HCT116 (cell line): ENCODE measurements around the gene ARL5A. TPM values are rescaled to one million over a fixed set of nuclear protein-coding genes. Genes with fewer than 3 reads are reported as not detected.

ENCODE experiments used
- ATAC-seq: fragments of 200-7000 bp; cut with Tn5 transposase; 2 replicates; pipeline ENCODE4 v1.9.1; 2020; ENCODE audit warnings: mild to moderate bottlenecking, moderate library complexity
- BruUV-seq: library from RNA; stranded (reverse); fragments of 400-500 nt; replicated peaks from 2 replicates; lab custom pipeline; 2021; lab: Mats Ljungman, UMichigan
- CTCF ChIA-PET: fragments of 300-600 bp; sonication (Branson Sonifier 250); formaldehyde crosslinking; loops from one replicate; lab custom pipeline; 2021; ENCODE audit warnings: antibody characterized with exemption; lab: Charles Lee
- POLR2A ChIA-PET: fragments of 300-600, 350-600 bp; sonication (Branson Sonifier 250); formaldehyde crosslinking; loops from one replicate; lab custom pipeline; 2021; ENCODE audit warnings: antibody characterized with exemption; lab: Charles Lee
- RAD21 ChIA-PET, 2 experiments: fragments of 300-600 bp; sonication (Branson Sonifier 250); formaldehyde crosslinking; loops; one replicate each; lab custom pipeline; 2023; ENCODE audit warnings: low total read pairs in 2 of 2; ENCODE audit not compliant: uncharacterized antibody in 2 of 2, unreplicated experiment in 2 of 2, low non-redundant PET in 1 of 2; lab: Charles Lee
- DNase-seq: peaks from one replicate; pipeline ENCODE4 v3.0.0-alpha.2; 2010; ENCODE audit warnings: low read depth, low spot score
- H2AFZ ChIP-seq: fragments of 200-600 bp; shearing (Covaris generic), sonication (generic); 2 replicates; pipeline ENCODE4 v1.6.1; 2017; ENCODE audit warnings: low read depth, mixed run types, mixed read lengths, antibody characterized with exemption, low read length; ENCODE audit not compliant: poor library complexity, severe bottlenecking
- H3K27ac ChIP-seq: 2 replicates; pipeline ENCODE4 v1.5.1; 2012; ENCODE audit warnings: low read depth, low read length
- H3K27me3 ChIP-seq: fragments of 200-600 bp; sonication (generic); 2 replicates; pipeline ENCODE4 v1.6.1; 2016; ENCODE audit warnings: mixed run types, low read length, mixed read lengths; ENCODE audit not compliant: insufficient read depth
- H3K36me3 ChIP-seq, 2 experiments: fragments of 200-500 bp in 1 of 2; fragments of 200-600 bp in 1 of 2; sonication (Bioruptor generic) in 1 of 2; sonication (generic) in 1 of 2; 2 replicates each; pipeline versions ENCODE4 v1.5.1 to v1.6.1; 2014 to 2016; ENCODE audit warnings: low read length in 2 of 2, inconsistent platforms in 1 of 2, mixed read lengths in 1 of 2, mixed run types in 1 of 2; ENCODE audit not compliant: insufficient read depth in 2 of 2, control insufficient read depth in 1 of 2
- H3K4me1 ChIP-seq, 2 experiments: fragments of 200-600 bp in 1 of 2; sonication (generic) in 1 of 2; 2 replicates each; pipeline versions ENCODE4 v1.5.1 to v1.6.1; 2012 to 2017; ENCODE audit warnings: low read length in 2 of 2, inconsistent platforms in 1 of 2, mild to moderate bottlenecking in 1 of 2, mixed read lengths in 1 of 2, mixed run types in 1 of 2, moderate library complexity in 1 of 2; ENCODE audit not compliant: insufficient read depth in 2 of 2, control insufficient read depth in 1 of 2
- H3K4me2 ChIP-seq: fragments of 200-600 bp; sonication (generic); 2 replicates; pipeline ENCODE4 v1.6.1; 2017; ENCODE audit warnings: mixed run types, low read length, mixed read lengths
- H3K4me3 ChIP-seq, 2 experiments: fragments of 200-600 bp in 1 of 2; sonication (generic) in 1 of 2; replicated peaks in 1 of 2; 2 replicates each; pipeline ENCODE4 v1.5.1; 2011 to 2016; ENCODE audit warnings: low read length in 2 of 2, control low read depth in 1 of 2, low read depth in 1 of 2, mild to moderate bottlenecking in 1 of 2, mixed read lengths in 1 of 2, mixed run types in 1 of 2
- H3K79me2 ChIP-seq: fragments of 200-600 bp; sonication (generic); 2 replicates; pipeline ENCODE4 v1.6.1; 2017; ENCODE audit warnings: mild to moderate bottlenecking, mixed run types, low read length, moderate library complexity, mixed read lengths; ENCODE audit not compliant: insufficient read depth
- H3K9ac ChIP-seq: fragments of 200-600 bp; sonication (generic); 2 replicates; pipeline ENCODE4 v1.6.1; 2016; ENCODE audit warnings: low read length, mixed read lengths
- H3K9me2 ChIP-seq: fragments of 200-600 bp; sonication (generic), shearing (Covaris generic); 2 replicates; pipeline ENCODE4 v1.6.1; 2017; ENCODE audit warnings: mixed run types, mild to moderate bottlenecking, moderate library complexity; ENCODE audit not compliant: insufficient read depth
- H3K9me3 ChIP-seq, 2 experiments: fragments of 200-500 bp in 1 of 2; fragments of 200-600 bp in 1 of 2; sonication (Bioruptor generic) in 1 of 2; sonication (generic) in 1 of 2; 2 replicates each; pipeline ENCODE4 v1.6.1; 2014 to 2017; ENCODE audit warnings: low read length in 2 of 2, mixed read lengths in 2 of 2, inconsistent platforms in 1 of 2, low read depth in 1 of 2, mild to moderate bottlenecking in 1 of 2, mixed run types in 1 of 2, moderate library complexity in 1 of 2; ENCODE audit not compliant: control insufficient read depth in 1 of 2, insufficient read depth in 1 of 2
- H4K20me1 ChIP-seq: fragments of 200-600 bp; sonication (generic), shearing (Covaris generic); 2 replicates; pipeline ENCODE4 v1.6.1; 2017; ENCODE audit warnings: mixed run types, mild to moderate bottlenecking, moderate library complexity; ENCODE audit not compliant: insufficient read depth
- ATF3 ChIP-seq: IDR thresholded peaks from 2 replicates; pipeline ENCODE4 v1.6.1; 2012
- CBX3 ChIP-seq: IDR thresholded peaks from 2 replicates; pipeline ENCODE4 v1.6.1; 2012; ENCODE audit warnings: low read depth
- CEBPB ChIP-seq: IDR thresholded peaks from 2 replicates; pipeline ENCODE4 v1.6.1; 2012; ENCODE audit warnings: low read depth
- ELF1 ChIP-seq: IDR thresholded peaks from 2 replicates; pipeline ENCODE4 v1.6.1; 2012; ENCODE audit warnings: low read depth, borderline replicate concordance
- EZH2 ChIP-seq: fragments of 200-600 bp; sonication (generic); IDR thresholded peaks from 2 replicates; pipeline ENCODE4 v1.6.1; 2017; ENCODE audit warnings: antibody characterized with exemption, mixed run types
- FOSL1 ChIP-seq: IDR thresholded peaks from 2 replicates; pipeline ENCODE4 v1.6.1; 2012; ENCODE audit warnings: low read depth
- JUND ChIP-seq: IDR thresholded peaks from 2 replicates; pipeline ENCODE4 v1.6.1; 2012
- MAX ChIP-seq: IDR thresholded peaks from 2 replicates; pipeline ENCODE4 v1.6.1; 2012
- POLR2AphosphoS5 ChIP-seq: IDR thresholded peaks from 2 replicates; pipeline ENCODE4 v1.6.1; 2011; ENCODE audit warnings: mild to moderate bottlenecking, low read depth, low read length, moderate library complexity
- REST ChIP-seq: IDR thresholded peaks from 2 replicates; pipeline ENCODE4 v1.6.1; 2012; ENCODE audit warnings: low read depth
- SIN3A ChIP-seq: IDR thresholded peaks from 2 replicates; pipeline ENCODE4 v1.6.1; 2012; ENCODE audit warnings: low read depth
- SP1 ChIP-seq: IDR thresholded peaks from 2 replicates; pipeline ENCODE4 v1.6.1; 2012; ENCODE audit warnings: low read depth
- SRF ChIP-seq: IDR thresholded peaks from 2 replicates; pipeline ENCODE4 v1.6.1; 2012; ENCODE audit warnings: low read depth
- TCF7L2 ChIP-seq: IDR thresholded peaks from 2 replicates; pipeline ENCODE4 v1.7.0; 2011; ENCODE audit warnings: borderline replicate concordance, inconsistent platforms; ENCODE audit not compliant: insufficient read depth, insufficient read length; ENCODE audit errors: extremely low read depth
- YY1 ChIP-seq: IDR thresholded peaks from 2 replicates; pipeline ENCODE4 v1.6.1; 2011; ENCODE audit warnings: low read length, low read depth, moderate library complexity, mild to moderate bottlenecking; ENCODE audit not compliant: insufficient replicate concordance; ENCODE audit errors: extremely low read depth
- ZFX ChIP-seq: fragments of 450-650 bp; IDR thresholded peaks from 2 replicates; pipeline ENCODE4 v1.6.1; 2017
- ZNF274 ChIP-seq: fragments of 200-500 bp; sonication (Bioruptor generic); IDR thresholded peaks from 2 replicates; pipeline ENCODE4 v1.6.1; 2014; ENCODE audit warnings: mild to moderate bottlenecking, low read depth, low read length, inconsistent platforms
- intact Hi-C: fragments of 100-400 bp; cut with micrococcal nuclease; formaldehyde crosslinking; loops from 2 replicates; pipeline ENCODE4 v1.10.0; 2022
- total RNA-seq: library from RNA; stranded (reverse); gene quantifications from one replicate; pipeline ENCODE4 v1.2.1, GENCODE V29; 2021; ENCODE audit not compliant: unreplicated experiment

Gene ARL5A
- total RNA-seq, 1 experiment from 2014 or later: 74.4 TPM

- ChIA-PET RAD21 (no interaction called here), POLR2A (no interaction called here), CTCF (no interaction called here)
- H3K27me3 ChIP-seq: no peaks in the 10 kb centered on the region
- H3K9ac ChIP-seq: no peak overlapping the region
- TF ChIP-seq EZH2 (no peak), MAX (no peak), ZFX (no peak), POLR2AphosphoS5 (no peak), ZNF274 (no peak), SRF (no peak), TCF7L2 (no peak), SIN3A (no peak)
- H3K4me1 ChIP-seq: no peaks in the 10 kb centered on the region
- intact Hi-C loops: no loop called here
- no peak overlapping the region for H3K4me3 ChIP-seq
- no peak overlapping the region for H3K4me2 ChIP-seq
- no peaks in the 10 kb centered on the region for H4K20me1 ChIP-seq
- H3K27ac ChIP-seq: no peak overlapping the region
- DNase-seq (no peak), ATAC-seq (no peak)
- no TSS peak for BruUV-seq
- no peaks in the 10 kb centered on the region for H3K9me2 ChIP-seq
- no peaks in the 10 kb centered on the region for H3K9me3 ChIP-seq
- H3K79me2 ChIP-seq: no peaks in the 10 kb centered on the region
- no peak overlapping the region for H2AFZ ChIP-seq
- H3K36me3 ChIP-seq: no peaks in the 10 kb centered on the region
Measured at GRCh38 chr2:151869291-151869690, 41.1 kb upstream of the ARL5A start.

- DNase-seq (no peak), ATAC-seq (no peak)
- ChIA-PET RAD21 (no interaction called here), CTCF (no interaction called here), POLR2A (no interaction called here)
- Histone ChIP-seq H3K27ac (no peak overlapping the region), H2AFZ (no peak overlapping the region), H3K4me2 (no peak overlapping the region), H3K79me2 (no peaks in the 10 kb centered on the region), H3K9me3 (no peaks in the 10 kb centered on the region), H3K27me3 (no peaks in the 10 kb centered on the region), H3K4me1 (no peaks in the 10 kb centered on the region), H3K9ac (no peak overlapping the region), H4K20me1 (no peaks in the 10 kb centered on the region), H3K9me2 (no peaks in the 10 kb centered on the region), H3K36me3 (no peaks in the 10 kb centered on the region), H3K4me3 (no peak overlapping the region)
- no TSS peak for BruUV-seq
- intact Hi-C loops: no loop called here
- TF ChIP-seq REST: no peak
- no peak for TF ChIP-seq JUND
- no peak for TF ChIP-seq CEBPB
- TF ChIP-seq ELF1: no peak
- no peak for TF ChIP-seq SIN3A
- no peak for TF ChIP-seq POLR2AphosphoS5
- no peak for TF ChIP-seq YY1
- no peak for TF ChIP-seq SRF
- no peak for TF ChIP-seq EZH2
- no peak for TF ChIP-seq CBX3
- no peak for TF ChIP-seq FOSL1
- no peak for TF ChIP-seq ATF3
- no peak for TF ChIP-seq SP1
Measured at GRCh38 chr2:151862700-151863099, 34.5 kb upstream of the ARL5A start.
